SK-N-SH (cell line): ENCODE measurements around the gene DPYSL4. TPM values are rescaled to one million over a fixed set of nuclear protein-coding genes. Genes with fewer than 3 reads are reported as not detected.

Source experiments
- CTCF ChIA-PET: fragments of 300-600, 350-600 bp; formaldehyde crosslinking; extraction: SDS; loops from one replicate; lab custom pipeline; 2021; lab: Yijun Ruan, JAX
- POLR2A ChIA-PET: fragments of 350-600 bp; sonication (Branson Sonifier 250); formaldehyde crosslinking; extraction: SDS; loops from one replicate; lab custom pipeline; 2020; ENCODE audit warnings: antibody characterized with exemption, inconsistent platforms; lab: Yijun Ruan, JAX
- DNase-seq: peaks from one replicate; pipeline ENCODE4 v3.0.0; 2012
- H2AFZ ChIP-seq: fragments of 200-600 bp; sonication (generic); 2 replicates; pipeline ENCODE4 v1.8.1; 2016; ENCODE audit warnings: antibody characterized with exemption, mild to moderate bottlenecking, low read depth
- H3F3A ChIP-seq: fragments of 200-600 bp; sonication (generic); replicated peaks from 2 replicates; pipeline ENCODE3; 2016; ENCODE audit warnings: antibody characterized with exemption, mild to moderate bottlenecking; ENCODE audit not compliant: insufficient read depth
- H3K27ac ChIP-seq, 2 experiments: fragments of 200-500 bp in 1 of 2; fragments of 200-600 bp in 1 of 2; sonication (Bioruptor generic) in 1 of 2; sonication (generic), shearing (Covaris generic) in 1 of 2; 2 replicates each; pipeline versions ENCODE4 v1.5.1 to v1.6.1; 2014 to 2016; ENCODE audit warnings: low read depth in 2 of 2, inconsistent platforms in 1 of 2, low read length in 1 of 2, mild to moderate bottlenecking in 1 of 2, mixed read lengths in 1 of 2
- H3K27me3 ChIP-seq: fragments of 200-600 bp; sonication (generic), shearing (Covaris generic); 2 replicates; pipeline ENCODE4 v1.6.1; 2016; ENCODE audit warnings: mixed run types; ENCODE audit not compliant: insufficient read depth
- H3K36me3 ChIP-seq, 2 experiments: fragments of 200-500 bp in 1 of 2; fragments of 200-600 bp in 1 of 2; sonication (Bioruptor generic) in 1 of 2; sonication (generic) in 1 of 2; replicated peaks in 1 of 2; 2 replicates each; pipeline versions ENCODE3 to v1.5.1; 2014 to 2016; ENCODE audit warnings: low read length in 1 of 2, mild to moderate bottlenecking in 1 of 2; ENCODE audit not compliant: insufficient read depth in 2 of 2, control insufficient read depth in 1 of 2
- H3K4me1 ChIP-seq, 2 experiments: fragments of 200-500 bp in 1 of 2; fragments of 200-600 bp in 1 of 2; sonication (Bioruptor generic) in 1 of 2; sonication (generic), shearing (Covaris generic) in 1 of 2; 2 replicates each; pipeline versions ENCODE4 v1.5.1 to v1.6.1; 2014 to 2016; ENCODE audit warnings: low read depth in 1 of 2, low read length in 1 of 2, mixed run types in 1 of 2; ENCODE audit not compliant: insufficient read depth in 2 of 2, control insufficient read depth in 1 of 2
- H3K4me2 ChIP-seq: fragments of 200-600 bp; sonication (generic), shearing (Covaris generic); 2 replicates; pipeline ENCODE4 v1.6.1; 2017; ENCODE audit warnings: mixed run types
- H3K4me3 ChIP-seq, 2 experiments: fragments of 200-500 bp in 1 of 2; fragments of 200-600 bp in 1 of 2; sonication (Bioruptor generic) in 1 of 2; sonication (generic), shearing (Covaris generic) in 1 of 2; 2 replicates each; pipeline versions ENCODE4 v1.5.1 to v1.8.1; 2014 to 2016; ENCODE audit warnings: low read depth in 2 of 2, inconsistent platforms in 1 of 2, low read length in 1 of 2, mild to moderate bottlenecking in 1 of 2, mixed read lengths in 1 of 2, moderate library complexity in 1 of 2
- H3K79me2 ChIP-seq: fragments of 200-600 bp; sonication (generic); 2 replicates; pipeline ENCODE4 v1.8.1; 2017; ENCODE audit warnings: mild to moderate bottlenecking; ENCODE audit not compliant: insufficient read depth
- H3K9ac ChIP-seq: fragments of 200-600 bp; sonication (generic); 2 replicates; pipeline ENCODE4 v1.6.1; 2017; ENCODE audit warnings: mixed run types
- H3K9me2 ChIP-seq: fragments of 200-600 bp; sonication (generic); 2 replicates; pipeline ENCODE4 v1.6.1; 2017; ENCODE audit warnings: mixed run types
- H3K9me3 ChIP-seq: fragments of 200-600 bp; sonication (generic); 2 replicates; pipeline ENCODE4 v1.6.1; 2017; ENCODE audit warnings: mixed run types, mild to moderate bottlenecking, moderate library complexity
- H4K20me1 ChIP-seq: fragments of 200-600 bp; sonication (generic); 2 replicates; pipeline ENCODE4 v1.6.1; 2017; ENCODE audit warnings: mild to moderate bottlenecking, mixed run types; ENCODE audit not compliant: insufficient read depth
- ELF1 ChIP-seq: IDR thresholded peaks from 2 replicates; pipeline ENCODE4 v1.4.0; 2012
- EZH2phosphoT487 ChIP-seq: fragments of 200-600 bp; sonication (generic); IDR thresholded peaks from 2 replicates; pipeline ENCODE4 v1.6.1; 2017; ENCODE audit warnings: low read depth, mixed run types, mild to moderate bottlenecking, antibody characterized with exemption, moderate library complexity, borderline replicate concordance
- GABPA ChIP-seq: IDR thresholded peaks from 2 replicates; pipeline ENCODE4 v1.4.0; 2012; ENCODE audit warnings: low read depth, mild to moderate bottlenecking
- GATA2 ChIP-seq: sonication (generic); formaldehyde crosslinking; IDR thresholded peaks from 2 replicates; pipeline ENCODE4 v1.5.0; 2020; ENCODE audit warnings: mild to moderate bottlenecking, missing genetic modification reagents
- JUND ChIP-seq: IDR thresholded peaks from 2 replicates; pipeline ENCODE4 v1.4.0; 2012
- MEF2A ChIP-seq: IDR thresholded peaks from 2 replicates; pipeline ENCODE4 v1.4.0; 2012; ENCODE audit warnings: low read depth, borderline replicate concordance
- NFIC ChIP-seq: IDR thresholded peaks from 2 replicates; pipeline ENCODE4 v1.4.0; 2012; ENCODE audit warnings: borderline replicate concordance
- SIN3A ChIP-seq: IDR thresholded peaks from 2 replicates; pipeline ENCODE4 v1.6.1; 2012; ENCODE audit warnings: low read depth, mild to moderate bottlenecking, low read length, moderate library complexity, borderline replicate concordance
- SMC3 ChIP-seq: IDR thresholded peaks from 2 replicates; pipeline ENCODE4 v1.6.1; 2012; ENCODE audit warnings: low read depth, low read length, improper control_type of control experiment
- TCF12 ChIP-seq: IDR thresholded peaks from 2 replicates; pipeline ENCODE4 v1.4.0; 2012
- YY1 ChIP-seq: IDR thresholded peaks from 2 replicates; pipeline ENCODE4 v1.4.0; 2012; ENCODE audit warnings: low read depth, mild to moderate bottlenecking
- WGBS: methylation state at CpG from one replicate; pipeline ENCODE4 v1.1.6; 2017; ENCODE audit warnings: low lambda C conversion rate; 5-methylcytosine and 5-hydroxymethylcytosine counted together
- polyA plus RNA-seq, 3 experiments: library from polyadenylated mRNA; depleted of rRNA; stranded (reverse); fragments of >200 nt; gene quantifications; 2 replicates each; pipeline ENCODE4 v1.2.3, GENCODE V29; 2012
- TF ChIP-seq, protein P1 (sequence below): fragments of 200-600 bp; sonication (generic); IDR thresholded peaks from 2 replicates; pipeline ENCODE4 v1.6.1; 2017; ENCODE audit warnings: antibody characterized with exemption, mild to moderate bottlenecking, moderate library complexity
- TF ChIP-seq, protein P2 (sequence below): IDR thresholded peaks from 2 replicates; pipeline ENCODE4 v1.4.0; 2012; ENCODE audit warnings: low read depth
- TF ChIP-seq, protein P3 (sequence below): IDR thresholded peaks from 2 replicates; pipeline ENCODE4 v1.6.1; 2012; ENCODE audit warnings: mild to moderate bottlenecking, low read depth, low read length, moderate library complexity
- TF ChIP-seq, protein P4 (sequence below): IDR thresholded peaks from 2 replicates; pipeline ENCODE4; 2012
- TF ChIP-seq, protein P5 (sequence below): IDR thresholded peaks from 2 replicates; pipeline ENCODE4 v1.4.0; 2012; ENCODE audit warnings: low read depth, borderline replicate concordance

Gene DPYSL4
- polyA plus RNA-seq, 1 of the 3 experiments (the other 2 are of a cell fraction) = 21.8 TPM

DNA sequence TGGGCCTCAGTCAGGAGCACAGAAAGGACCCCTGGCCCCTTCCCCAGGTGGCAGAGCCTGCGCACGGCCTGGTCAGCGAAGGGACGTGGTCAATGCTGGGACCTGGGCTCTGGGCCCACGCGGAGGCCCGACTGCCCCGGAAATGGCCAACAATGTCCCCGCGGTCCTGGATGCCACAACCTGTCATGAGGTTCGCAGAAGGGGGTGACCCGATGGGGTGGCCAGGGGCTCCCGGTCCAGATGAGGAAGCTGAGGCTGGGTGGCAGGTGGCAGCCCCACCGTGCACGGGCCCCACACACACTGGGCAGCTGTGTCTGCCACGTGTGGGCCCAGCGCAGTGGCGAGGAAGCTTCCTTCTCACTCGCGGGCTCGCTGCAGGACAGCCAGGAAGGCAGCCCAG, 49.4 kb downstream of the DPYSL4 start:
- Histone ChIP-seq H3F3A (no peaks in the 10 kb centered on the region), H4K20me1 (no peaks in the 10 kb centered on the region), H3K27me3 (no peaks in the 10 kb centered on the region), H3K4me3 (no peak overlapping the region), H3K4me2 (no peak overlapping the region), H3K9me3 (no peaks in the 10 kb centered on the region), H3K79me2 (no peaks in the 10 kb centered on the region), H3K9me2 (no peaks in the 10 kb centered on the region), H2AFZ (no peak overlapping the region), H3K27ac (no peak overlapping the region; a peak in 1 of 4 replicates), H3K4me1 (peaks cover 0 to 58% of the 10 kb centered on the region in 2 experiments; a peak in 1 of 4 replicates), H3K36me3 (no peaks in the 10 kb centered on the region), H3K9ac (no peak overlapping the region)
- TF ChIP-seq, protein P1, sequence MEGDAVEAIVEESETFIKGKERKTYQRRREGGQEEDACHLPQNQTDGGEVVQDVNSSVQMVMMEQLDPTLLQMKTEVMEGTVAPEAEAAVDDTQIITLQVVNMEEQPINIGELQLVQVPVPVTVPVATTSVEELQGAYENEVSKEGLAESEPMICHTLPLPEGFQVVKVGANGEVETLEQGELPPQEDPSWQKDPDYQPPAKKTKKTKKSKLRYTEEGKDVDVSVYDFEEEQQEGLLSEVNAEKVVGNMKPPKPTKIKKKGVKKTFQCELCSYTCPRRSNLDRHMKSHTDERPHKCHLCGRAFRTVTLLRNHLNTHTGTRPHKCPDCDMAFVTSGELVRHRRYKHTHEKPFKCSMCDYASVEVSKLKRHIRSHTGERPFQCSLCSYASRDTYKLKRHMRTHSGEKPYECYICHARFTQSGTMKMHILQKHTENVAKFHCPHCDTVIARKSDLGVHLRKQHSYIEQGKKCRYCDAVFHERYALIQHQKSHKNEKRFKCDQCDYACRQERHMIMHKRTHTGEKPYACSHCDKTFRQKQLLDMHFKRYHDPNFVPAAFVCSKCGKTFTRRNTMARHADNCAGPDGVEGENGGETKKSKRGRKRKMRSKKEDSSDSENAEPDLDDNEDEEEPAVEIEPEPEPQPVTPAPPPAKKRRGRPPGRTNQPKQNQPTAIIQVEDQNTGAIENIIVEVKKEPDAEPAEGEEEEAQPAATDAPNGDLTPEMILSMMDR = no peak
- TF ChIP-seq SIN3A (no peak), TCF12 (no peak), GABPA (no peak), NFIC (no peak)
- TF ChIP-seq, protein P2, sequence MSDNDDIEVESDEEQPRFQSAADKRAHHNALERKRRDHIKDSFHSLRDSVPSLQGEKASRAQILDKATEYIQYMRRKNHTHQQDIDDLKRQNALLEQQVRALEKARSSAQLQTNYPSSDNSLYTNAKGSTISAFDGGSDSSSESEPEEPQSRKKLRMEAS = no peak
- 83% methylated on average over 3 of the region's 21 CpGs for WGBS
- CTCF ChIA-PET = interaction anchor here (2.7 to 3.2 kb wide), 3 partner anchors 13 to 125 kb away, joined by 10 to 24 read pairs (median 12); no protein-coding TSS in a partner anchor
- POLR2A ChIA-PET = no interaction called here
- no peak for DNase-seq

DNA sequence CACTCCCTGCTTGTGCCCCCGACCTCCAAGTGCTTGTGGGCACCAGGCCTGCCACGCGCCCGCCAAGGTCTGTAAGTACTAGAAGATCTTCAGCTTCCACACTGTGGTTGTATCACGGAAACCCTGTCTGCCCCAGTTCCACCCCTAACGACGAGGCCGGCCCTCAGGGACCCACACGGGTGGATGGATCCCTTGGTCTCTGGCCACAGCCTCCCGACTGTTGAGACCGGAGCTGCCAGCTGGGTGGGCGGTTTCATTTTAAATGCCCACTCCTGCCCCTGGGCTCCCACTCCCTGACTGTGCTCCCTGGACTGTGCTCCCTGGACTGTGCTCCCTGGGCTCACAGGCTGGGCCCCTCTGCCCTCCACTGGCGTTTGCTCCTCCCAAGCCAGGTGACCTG, 50.1 kb downstream of the DPYSL4 start:
- H3K9me2 ChIP-seq = no peaks in the 10 kb centered on the region
- no peak for DNase-seq
- H3K36me3 ChIP-seq = no peaks in the 10 kb centered on the region
- H3K27ac ChIP-seq = peak overlapping the region in 1 of 2 experiments; percentile 99; a peak in 2 of 4 replicates
- no peaks in the 10 kb centered on the region for H3K27me3 ChIP-seq
- ChIA-PET CTCF (interaction anchor here (0.9 to 3.2 kb wide), 6 partner anchors 11 to 124 kb away, joined by 3 to 24 read pairs (median 8); no protein-coding TSS in a partner anchor), POLR2A (no interaction called here)
- H3K79me2 ChIP-seq = no peaks in the 10 kb centered on the region
- no peak overlapping the region for H2AFZ ChIP-seq
- H3K4me2 ChIP-seq = no peak overlapping the region
- H3K9ac ChIP-seq = no peak overlapping the region
- no peaks in the 10 kb centered on the region for H3F3A ChIP-seq
- no peak overlapping the region for H3K4me3 ChIP-seq
- H3K9me3 ChIP-seq = no peaks in the 10 kb centered on the region
- H3K4me1 ChIP-seq = peaks cover 0 to 54% of the 10 kb centered on the region in 2 experiments; a peak in 1 of 4 replicates
- TF ChIP-seq SMC3 = no peak
- no peak for TF ChIP-seq ELF1
- TF ChIP-seq, protein P3, sequence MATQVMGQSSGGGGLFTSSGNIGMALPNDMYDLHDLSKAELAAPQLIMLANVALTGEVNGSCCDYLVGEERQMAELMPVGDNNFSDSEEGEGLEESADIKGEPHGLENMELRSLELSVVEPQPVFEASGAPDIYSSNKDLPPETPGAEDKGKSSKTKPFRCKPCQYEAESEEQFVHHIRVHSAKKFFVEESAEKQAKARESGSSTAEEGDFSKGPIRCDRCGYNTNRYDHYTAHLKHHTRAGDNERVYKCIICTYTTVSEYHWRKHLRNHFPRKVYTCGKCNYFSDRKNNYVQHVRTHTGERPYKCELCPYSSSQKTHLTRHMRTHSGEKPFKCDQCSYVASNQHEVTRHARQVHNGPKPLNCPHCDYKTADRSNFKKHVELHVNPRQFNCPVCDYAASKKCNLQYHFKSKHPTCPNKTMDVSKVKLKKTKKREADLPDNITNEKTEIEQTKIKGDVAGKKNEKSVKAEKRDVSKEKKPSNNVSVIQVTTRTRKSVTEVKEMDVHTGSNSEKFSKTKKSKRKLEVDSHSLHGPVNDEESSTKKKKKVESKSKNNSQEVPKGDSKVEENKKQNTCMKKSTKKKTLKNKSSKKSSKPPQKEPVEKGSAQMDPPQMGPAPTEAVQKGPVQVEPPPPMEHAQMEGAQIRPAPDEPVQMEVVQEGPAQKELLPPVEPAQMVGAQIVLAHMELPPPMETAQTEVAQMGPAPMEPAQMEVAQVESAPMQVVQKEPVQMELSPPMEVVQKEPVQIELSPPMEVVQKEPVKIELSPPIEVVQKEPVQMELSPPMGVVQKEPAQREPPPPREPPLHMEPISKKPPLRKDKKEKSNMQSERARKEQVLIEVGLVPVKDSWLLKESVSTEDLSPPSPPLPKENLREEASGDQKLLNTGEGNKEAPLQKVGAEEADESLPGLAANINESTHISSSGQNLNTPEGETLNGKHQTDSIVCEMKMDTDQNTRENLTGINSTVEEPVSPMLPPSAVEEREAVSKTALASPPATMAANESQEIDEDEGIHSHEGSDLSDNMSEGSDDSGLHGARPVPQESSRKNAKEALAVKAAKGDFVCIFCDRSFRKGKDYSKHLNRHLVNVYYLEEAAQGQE = no peak
- TF ChIP-seq GATA2 (CRISPR knock-in tag) = no peak
- no peak for TF ChIP-seq YY1
- no peak for TF ChIP-seq GABPA
- TF ChIP-seq MEF2A = no peak
- no peak for TF ChIP-seq NFIC
- no peak for TF ChIP-seq EZH2phosphoT487
- TF ChIP-seq, protein P4, sequence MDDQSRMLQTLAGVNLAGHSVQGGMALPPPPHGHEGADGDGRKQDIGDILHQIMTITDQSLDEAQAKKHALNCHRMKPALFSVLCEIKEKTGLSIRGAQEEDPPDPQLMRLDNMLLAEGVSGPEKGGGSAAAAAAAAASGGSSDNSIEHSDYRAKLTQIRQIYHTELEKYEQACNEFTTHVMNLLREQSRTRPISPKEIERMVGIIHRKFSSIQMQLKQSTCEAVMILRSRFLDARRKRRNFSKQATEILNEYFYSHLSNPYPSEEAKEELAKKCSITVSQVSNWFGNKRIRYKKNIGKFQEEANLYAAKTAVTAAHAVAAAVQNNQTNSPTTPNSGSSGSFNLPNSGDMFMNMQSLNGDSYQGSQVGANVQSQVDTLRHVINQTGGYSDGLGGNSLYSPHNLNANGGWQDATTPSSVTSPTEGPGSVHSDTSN = no peak
- TF ChIP-seq, protein P2 = no peak
- TF ChIP-seq, protein P5, sequence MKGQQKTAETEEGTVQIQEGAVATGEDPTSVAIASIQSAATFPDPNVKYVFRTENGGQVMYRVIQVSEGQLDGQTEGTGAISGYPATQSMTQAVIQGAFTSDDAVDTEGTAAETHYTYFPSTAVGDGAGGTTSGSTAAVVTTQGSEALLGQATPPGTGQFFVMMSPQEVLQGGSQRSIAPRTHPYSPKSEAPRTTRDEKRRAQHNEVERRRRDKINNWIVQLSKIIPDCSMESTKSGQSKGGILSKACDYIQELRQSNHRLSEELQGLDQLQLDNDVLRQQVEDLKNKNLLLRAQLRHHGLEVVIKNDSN = no peak
- no peak for TF ChIP-seq SIN3A
- TF ChIP-seq JUND = no peak
- TF ChIP-seq, protein P1 = no peak
- 80% methylated on average over 9 of the region's 13 CpGs for WGBS
- no peaks in the 10 kb centered on the region for H4K20me1 ChIP-seq
